Right lobe of liver (tissue), 4 donors: ENCODE data around the gene BRD4.

Source experiments
- POLR2A ChIP-seq: fragments of 450-650 bp; IDR thresholded peaks from one replicate; pipeline ENCODE4 v1.6.1; 2017; ENCODE audit warnings: antibody characterized with exemption, mild to moderate bottlenecking
- TF ChIP-seq, protein P1 (sequence below), 4 donors: fragments of 200-600 bp in 3 of 4; fragments of 450-650 bp in 1 of 4; IDR thresholded peaks; one replicate each; pipeline versions ENCODE4 v1.5.1 to v1.8.0; 2016 to 2022; ENCODE audit warnings: antibody characterized with exemption in 4 of 4, mild to moderate bottlenecking in 2 of 4
- donor health status: DM: no; HTN: no; CAD: no.
- donor health status: DM: no; HTN: no; CAD: no.
- donor health status: DM: no; HTN: yes; CAD: no.

DNA sequence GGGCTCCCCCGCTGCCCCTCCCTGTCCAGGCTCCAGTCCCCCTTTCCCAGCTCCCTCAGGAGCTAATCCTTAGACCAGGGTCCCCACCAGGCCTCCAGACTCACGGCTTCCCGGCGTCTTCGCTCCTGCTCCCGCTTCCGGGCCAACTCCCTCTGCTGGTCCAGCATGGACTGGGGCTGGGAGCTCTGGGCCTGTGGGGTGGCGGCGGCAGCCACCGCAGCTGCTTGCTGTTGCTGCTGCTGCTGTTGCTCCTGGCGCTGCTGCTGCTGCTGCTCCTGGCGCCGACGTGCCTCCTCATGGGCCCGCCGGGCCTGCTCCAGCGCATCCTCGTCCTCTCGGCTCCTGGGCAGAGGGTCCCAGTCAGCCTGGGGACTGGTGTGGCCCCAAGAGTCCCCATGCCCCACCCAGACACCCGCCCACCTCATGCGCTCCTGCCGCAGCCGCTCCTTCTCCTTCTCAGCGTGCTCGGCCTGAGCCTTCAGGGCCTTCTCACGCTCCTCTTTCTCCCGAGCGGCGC, 93.6 kb downstream of the BRD4 start:
- TF ChIP-seq, protein P1, sequence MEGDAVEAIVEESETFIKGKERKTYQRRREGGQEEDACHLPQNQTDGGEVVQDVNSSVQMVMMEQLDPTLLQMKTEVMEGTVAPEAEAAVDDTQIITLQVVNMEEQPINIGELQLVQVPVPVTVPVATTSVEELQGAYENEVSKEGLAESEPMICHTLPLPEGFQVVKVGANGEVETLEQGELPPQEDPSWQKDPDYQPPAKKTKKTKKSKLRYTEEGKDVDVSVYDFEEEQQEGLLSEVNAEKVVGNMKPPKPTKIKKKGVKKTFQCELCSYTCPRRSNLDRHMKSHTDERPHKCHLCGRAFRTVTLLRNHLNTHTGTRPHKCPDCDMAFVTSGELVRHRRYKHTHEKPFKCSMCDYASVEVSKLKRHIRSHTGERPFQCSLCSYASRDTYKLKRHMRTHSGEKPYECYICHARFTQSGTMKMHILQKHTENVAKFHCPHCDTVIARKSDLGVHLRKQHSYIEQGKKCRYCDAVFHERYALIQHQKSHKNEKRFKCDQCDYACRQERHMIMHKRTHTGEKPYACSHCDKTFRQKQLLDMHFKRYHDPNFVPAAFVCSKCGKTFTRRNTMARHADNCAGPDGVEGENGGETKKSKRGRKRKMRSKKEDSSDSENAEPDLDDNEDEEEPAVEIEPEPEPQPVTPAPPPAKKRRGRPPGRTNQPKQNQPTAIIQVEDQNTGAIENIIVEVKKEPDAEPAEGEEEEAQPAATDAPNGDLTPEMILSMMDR (IDR thresholded peaks at IDR 0.05) = no peak
- TF ChIP-seq POLR2A = no peak
